SK-N-MC (cell line): ENCODE results near the gene PRDM15.

ENCODE experiments used
- DNase-seq: peaks from one replicate; pipeline ENCODE4 v3.0.0-alpha.2; 2011; ENCODE audit warnings: low read depth, low spot score
- H3K27ac ChIP-seq: fragments of 200-600 bp; sonication (generic); 2 replicates; pipeline ENCODE4 v1.5.1; 2016; ENCODE audit warnings: mixed run types
- H3K36me3 ChIP-seq: fragments of 200-600 bp; sonication (generic); 2 replicates; pipeline ENCODE4 v1.6.1; 2017; ENCODE audit warnings: antibody characterized with exemption, low read length, mixed read lengths; ENCODE audit not compliant: insufficient read depth
- H3K4me3 ChIP-seq: fragments of 200-600 bp; sonication (generic); 2 replicates; pipeline ENCODE4 v1.5.1; 2016
- H3K9ac ChIP-seq: fragments of 200-600 bp; sonication (generic); 2 replicates; pipeline ENCODE4 v1.8.0; 2017; ENCODE audit warnings: mixed run types, mixed read lengths; ENCODE audit not compliant: insufficient read length
- H3K9me3 ChIP-seq: fragments of 200-600 bp; sonication (generic); 2 replicates; pipeline ENCODE4 v1.6.1; 2017; ENCODE audit warnings: low read depth, mild to moderate bottlenecking, antibody characterized with exemption, low read length, moderate library complexity, mixed read lengths
- EZH2 ChIP-seq: fragments of 200-600 bp; sonication (generic); IDR thresholded peaks from one replicate; pipeline ENCODE4 v1.6.1; 2017; ENCODE audit warnings: antibody characterized with exemption
- FOXP2 ChIP-seq: optimal IDR thresholded peaks from 2 replicates; pipeline ENCODE3; 2011; ENCODE audit warnings: mild to moderate bottlenecking, moderate library complexity; ENCODE audit not compliant: insufficient read depth; ENCODE audit errors: extremely low read length, control extremely low read depth
- POLR2AphosphoS5 ChIP-seq: IDR thresholded peaks from 2 replicates; pipeline ENCODE4 v1.6.1; 2012; ENCODE audit warnings: mild to moderate bottlenecking, low read depth, low read length, borderline replicate concordance

The PRDM15 gene

GRCh38 chr21:41809891-41810596, 69.1 kb downstream of the PRDM15 start:
- H3K9me3 ChIP-seq, result no peaks in the 10 kb centered on the region
- no peak overlapping the region for H3K27ac ChIP-seq
- H3K9ac ChIP-seq, result no peak overlapping the region
- peaks cover 22% of the 10 kb centered on the region for H3K36me3 ChIP-seq
- H3K4me3 ChIP-seq, result no peak overlapping the region
- DNase-seq, result no peak
- TF ChIP-seq EZH2, result no peak
- TF ChIP-seq FOXP2, result no peak
- no peak for TF ChIP-seq POLR2AphosphoS5

GRCh38 chr21:41808846-41809245, 70.3 kb downstream of the PRDM15 start:
- Histone ChIP-seq H3K27ac (no peak overlapping the region), H3K36me3 (peaks cover 20% of the 10 kb centered on the region), H3K9ac (no peak overlapping the region), H3K4me3 (no peak overlapping the region), H3K9me3 (no peaks in the 10 kb centered on the region)
- no peak for TF ChIP-seq EZH2
- no peak for DNase-seq

- DNase-seq, result no peak
- no peak for TF ChIP-seq POLR2AphosphoS5
- TF ChIP-seq FOXP2, result no peak
- TF ChIP-seq EZH2, result no peak
- Histone ChIP-seq H3K36me3 (peaks cover 20% of the 10 kb centered on the region), H3K27ac (no peak overlapping the region), H3K9ac (no peak overlapping the region), H3K4me3 (no peak overlapping the region), H3K9me3 (no peaks in the 10 kb centered on the region)
These were observed 71.0 kb downstream of the PRDM15 start for GRCh38 chr21:41808094-41808493.

GRCh38 chr21:41806773-41807172, 72.4 kb downstream of the PRDM15 start:
- no peak for DNase-seq
- H3K27ac ChIP-seq, result no peak overlapping the region
- H3K9ac ChIP-seq, result no peak overlapping the region
- TF ChIP-seq EZH2 (no peak), POLR2AphosphoS5 (no peak), FOXP2 (no peak)
- H3K36me3 ChIP-seq, result peaks cover 20% of the 10 kb centered on the region
- H3K9me3 ChIP-seq, result no peaks in the 10 kb centered on the region
- H3K4me3 ChIP-seq, result no peak overlapping the region

GRCh38 chr21:41805643-41806042, 73.5 kb downstream of the PRDM15 start:
- Histone ChIP-seq H3K9me3 (no peaks in the 10 kb centered on the region), H3K4me3 (no peak overlapping the region), H3K36me3 (peaks cover 25% of the 10 kb centered on the region), H3K9ac (no peak overlapping the region), H3K27ac (no peak overlapping the region)
- TF ChIP-seq EZH2 (no peak), POLR2AphosphoS5 (no peak), FOXP2 (no peak)
- no peak for DNase-seq

- no peak overlapping the region for H3K4me3 ChIP-seq
- H3K9me3 ChIP-seq, result no peaks in the 10 kb centered on the region
- no peak for DNase-seq
- H3K27ac ChIP-seq, result no peak overlapping the region
- H3K9ac ChIP-seq, result no peak overlapping the region
- TF ChIP-seq FOXP2, result no peak
- no peak for TF ChIP-seq EZH2
- no peak for TF ChIP-seq POLR2AphosphoS5
- H3K36me3 ChIP-seq, result peaks cover 24% of the 10 kb centered on the region
These were observed 74.1 kb downstream of the PRDM15 start for GRCh38 chr21:41805038-41805437.

- H3K9ac ChIP-seq, result no peak overlapping the region
- no peaks in the 10 kb centered on the region for H3K9me3 ChIP-seq
- no peak overlapping the region for H3K27ac ChIP-seq
- H3K4me3 ChIP-seq, result no peak overlapping the region
- peaks cover 19% of the 10 kb centered on the region for H3K36me3 ChIP-seq
- TF ChIP-seq EZH2 (no peak), POLR2AphosphoS5 (no peak), FOXP2 (no peak)
- no peak for DNase-seq
These were observed 74.8 kb downstream of the PRDM15 start for GRCh38 chr21:41804381-41804780.

GRCh38 chr21:41803316-41803715, 75.8 kb downstream of the PRDM15 start:
- TF ChIP-seq EZH2 (no peak), FOXP2 (no peak), POLR2AphosphoS5 (no peak)
- Histone ChIP-seq H3K9me3 (no peaks in the 10 kb centered on the region), H3K27ac (peak overlapping the region; percentile 48), H3K9ac (peak overlapping the region; percentile 32), H3K4me3 (no peak overlapping the region), H3K36me3 (peaks cover 24% of the 10 kb centered on the region)
- no peak for DNase-seq

GRCh38 chr21:41802684-41803083, 76.5 kb downstream of the PRDM15 start:
- TF ChIP-seq POLR2AphosphoS5 (no peak), FOXP2 (no peak), EZH2 (no peak)
- DNase-seq, result no peak
- peak overlapping the region; percentile 32 for H3K9ac ChIP-seq
- peaks cover 24% of the 10 kb centered on the region for H3K36me3 ChIP-seq
- no peaks in the 10 kb centered on the region for H3K9me3 ChIP-seq
- peak overlapping the region; percentile 48 for H3K27ac ChIP-seq
- peak overlapping the region; percentile 15; the same call in 1 of the 2 replicates for H3K4me3 ChIP-seq
